ENCODE measurements around the gene ABI1.
A peak's percentile ranks its signal among the peaks of the same experiment; 100 is the strongest.
"Not testable (repeated sequence)": the region's sequence is repeated elsewhere in the genome, so short reads cannot be mapped to it uniquely, and the experiment has no call there.

The ABI1 gene

DNA sequence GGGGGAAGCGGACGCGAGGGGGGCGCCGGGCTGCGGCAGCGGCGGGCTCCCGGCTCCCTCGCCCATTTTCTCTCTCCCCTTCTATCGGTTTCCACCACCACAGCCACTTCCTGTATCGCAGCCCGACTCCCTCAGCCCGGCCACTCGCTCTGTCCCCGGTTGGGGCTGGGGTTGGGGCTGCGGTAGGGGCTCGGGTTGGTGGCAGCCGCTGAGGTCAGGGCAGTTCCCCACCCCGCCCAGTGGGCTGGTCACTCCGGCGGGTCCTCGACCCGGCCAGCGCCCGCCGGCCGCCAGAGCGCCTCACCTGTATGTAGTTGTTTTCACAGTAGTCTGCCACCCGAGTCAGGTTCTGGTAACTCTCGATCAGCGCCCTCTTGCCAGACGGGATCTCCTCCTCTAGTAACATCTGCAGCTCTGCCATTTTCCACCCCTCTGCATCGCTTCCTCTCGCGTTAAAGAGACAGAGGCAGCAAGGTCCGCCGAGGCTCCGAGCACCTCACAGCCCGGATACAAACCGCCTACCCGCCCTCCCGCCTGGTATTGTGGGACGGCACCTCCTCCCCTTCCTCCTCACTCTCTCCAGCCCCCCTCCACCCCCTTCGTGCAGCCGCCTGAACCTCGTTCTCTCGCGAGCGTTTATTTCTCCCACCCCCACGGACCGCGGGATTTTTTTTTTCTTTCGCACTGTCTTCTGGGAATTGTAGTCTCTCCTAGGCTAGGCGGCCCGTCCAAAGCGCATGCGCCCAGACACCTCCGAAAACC, at the start of gene ABI1:
ABI1 (minus strand) TSS at position 516 of the 762 bp plus-strand sequence; CDS start at position 421, 95 bp downstream.
- DNase-seq, result peak; percentile 97

DNA sequence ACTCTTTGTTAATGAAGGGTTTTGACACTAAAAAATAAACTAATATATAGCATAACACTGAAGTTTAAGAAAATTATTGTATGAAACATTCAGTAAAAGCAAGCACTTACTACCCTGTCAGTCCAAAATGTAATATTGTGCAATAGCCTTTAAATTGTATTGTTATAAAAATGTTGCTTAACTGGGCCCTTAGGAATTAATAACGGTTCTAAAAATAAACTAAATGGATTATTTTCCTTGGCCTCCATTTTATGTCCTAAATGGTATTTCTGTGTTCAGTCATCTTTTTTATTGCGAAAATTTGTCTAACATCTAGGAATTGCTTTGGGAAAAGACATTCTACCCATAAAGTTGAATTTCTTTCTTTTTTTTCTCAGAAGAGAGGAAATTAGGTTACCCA, 49.0 kb upstream of the ABI1 start:
- no peak for DNase-seq

DNA sequence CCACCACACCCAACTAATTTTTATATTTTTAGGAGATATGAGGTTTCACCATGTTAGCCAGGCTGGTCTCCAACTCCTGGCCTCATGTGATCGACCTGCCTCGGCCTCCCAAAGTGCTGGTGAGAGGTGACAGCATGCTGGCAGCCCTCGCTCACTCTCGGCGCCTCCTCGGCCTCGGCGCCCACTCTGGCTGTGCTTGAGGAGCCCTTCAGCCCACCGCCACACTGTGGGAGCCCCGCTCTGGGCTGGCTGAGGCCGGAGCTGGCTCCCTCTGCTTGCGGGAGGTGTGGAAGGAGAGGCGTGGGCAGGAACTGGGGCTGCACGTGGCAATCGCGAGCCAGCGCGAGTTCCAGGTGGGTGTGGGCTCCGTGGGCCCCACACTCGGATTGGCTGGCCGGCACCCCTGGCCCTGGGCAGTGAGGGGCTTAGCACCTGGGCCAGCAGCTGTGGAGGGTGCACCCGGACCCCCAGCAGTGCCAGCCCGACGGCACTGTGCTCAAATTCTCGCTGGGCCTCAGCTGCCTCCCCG, 44.6 kb upstream of the ABI1 start:
- DNase-seq, result not testable (repeated sequence)

DNA sequence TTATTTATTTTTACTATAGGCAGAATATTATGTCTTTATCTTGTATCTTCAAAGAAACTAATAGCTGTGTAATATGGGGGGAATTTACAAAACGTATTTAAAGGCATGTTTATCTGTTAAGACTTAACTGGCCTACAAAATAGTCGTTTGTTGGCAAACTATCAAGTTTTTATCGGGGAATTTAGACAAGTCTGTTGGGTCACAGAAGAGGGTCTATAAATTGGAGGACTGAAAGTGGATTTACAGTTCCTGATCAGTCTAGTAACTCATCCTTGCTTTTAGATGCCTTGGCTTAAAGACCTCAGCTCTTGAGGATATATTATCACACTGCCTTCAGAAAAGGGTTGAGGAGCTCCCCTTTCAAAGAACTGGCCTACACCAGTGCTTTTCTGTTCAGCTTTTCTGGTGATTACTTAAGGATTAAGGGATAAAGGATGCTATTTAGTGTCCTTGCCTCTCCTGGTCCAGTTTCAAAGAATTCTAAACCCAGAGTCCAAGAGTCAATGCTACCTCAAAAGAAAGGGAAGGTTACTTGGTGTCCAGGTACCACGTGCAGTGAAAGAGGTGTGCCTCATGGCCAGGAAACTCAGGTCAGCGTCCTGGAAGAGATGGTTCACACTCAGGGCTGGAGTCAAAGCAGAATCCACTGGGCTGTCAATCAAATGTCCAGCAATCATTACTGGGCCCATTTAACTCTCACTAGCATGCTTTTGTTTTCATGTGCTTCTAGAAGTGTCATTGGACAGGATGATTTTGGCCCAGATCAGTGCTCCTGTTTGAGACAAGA, 42.9 kb upstream of the ABI1 start:
- no peak for DNase-seq

DNA sequence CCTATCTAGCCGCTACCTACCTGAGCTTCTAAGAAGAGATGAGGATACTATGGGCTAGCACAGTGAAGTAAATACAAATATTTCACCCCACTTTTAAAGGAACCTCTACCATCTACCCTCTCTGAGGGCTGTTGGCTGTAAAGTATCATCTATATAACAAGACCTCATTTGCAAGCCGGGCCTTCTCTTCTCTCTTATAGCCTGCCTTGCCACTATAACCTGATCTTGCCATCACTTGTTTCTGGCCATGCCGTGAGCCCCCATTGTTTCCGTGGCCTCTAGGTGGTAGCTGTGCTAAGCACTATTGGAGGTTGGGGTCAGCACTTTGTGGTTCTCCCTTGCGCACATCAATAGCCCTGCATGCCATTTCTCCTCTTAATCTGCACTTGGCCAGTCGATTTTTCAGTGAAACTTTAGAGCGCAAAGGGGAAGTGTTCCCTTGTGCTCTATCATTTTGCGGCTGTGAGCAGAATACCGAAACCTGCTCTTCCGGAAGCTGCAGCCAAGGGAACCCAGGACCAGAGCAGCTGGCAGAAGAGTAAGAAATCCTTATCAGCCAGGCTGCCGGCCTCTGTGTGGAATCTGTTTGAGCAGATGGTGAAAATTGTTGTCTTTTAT, 31.7 kb upstream of the ABI1 start:
- DNase-seq, result not testable (repeated sequence)

DNA sequence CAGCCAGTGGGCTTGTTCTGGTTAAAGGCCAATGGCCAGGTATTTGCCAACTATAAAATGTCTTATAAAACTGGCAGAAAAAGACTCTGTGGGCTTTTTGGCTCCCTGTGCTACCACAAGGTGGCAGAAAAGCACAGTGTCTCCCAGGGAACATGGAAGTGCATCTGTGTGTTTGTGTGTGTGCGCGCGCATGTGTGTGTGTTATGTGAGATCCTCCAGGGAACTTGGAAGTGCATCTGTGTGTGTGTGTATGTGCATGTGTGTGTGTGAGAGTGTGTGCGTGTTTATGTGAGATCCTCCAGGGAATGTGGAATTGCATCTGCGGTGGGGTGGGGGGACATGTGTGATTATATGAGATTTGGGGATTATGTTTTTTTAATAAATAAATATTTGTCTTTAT, 30.2 kb upstream of the ABI1 start:
- DNase-seq, result peak; percentile 64

DNA sequence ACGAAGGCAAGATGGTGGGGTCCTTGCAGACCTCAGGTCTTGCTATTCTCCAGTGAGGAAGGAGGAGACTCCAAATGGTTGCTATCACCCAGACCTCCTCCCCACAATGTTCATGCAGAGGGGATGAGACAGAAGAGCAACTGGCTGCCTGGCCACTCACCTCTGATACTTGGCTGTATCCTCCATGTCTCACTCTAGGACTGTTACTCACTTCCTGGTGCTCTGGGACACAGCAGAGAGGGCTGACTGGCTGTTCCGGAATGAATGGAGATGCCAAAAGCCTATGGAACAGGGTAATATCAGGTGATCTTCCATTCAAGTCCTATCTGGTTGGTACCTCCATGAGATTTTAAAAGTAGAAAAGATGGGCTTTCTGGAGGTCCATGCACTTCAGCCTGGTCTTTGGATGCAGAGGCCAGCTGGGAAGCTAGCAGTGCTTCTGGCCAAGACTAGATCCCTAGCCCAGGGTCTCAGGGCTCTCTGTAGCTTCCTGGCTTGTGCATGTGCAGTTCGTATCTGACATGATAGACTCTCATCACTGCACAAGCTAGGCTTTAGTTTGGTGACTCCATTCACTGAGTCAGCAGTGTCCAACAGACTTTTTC, 27.0 kb upstream of the ABI1 start:
- DNase-seq, result no peak

DNA sequence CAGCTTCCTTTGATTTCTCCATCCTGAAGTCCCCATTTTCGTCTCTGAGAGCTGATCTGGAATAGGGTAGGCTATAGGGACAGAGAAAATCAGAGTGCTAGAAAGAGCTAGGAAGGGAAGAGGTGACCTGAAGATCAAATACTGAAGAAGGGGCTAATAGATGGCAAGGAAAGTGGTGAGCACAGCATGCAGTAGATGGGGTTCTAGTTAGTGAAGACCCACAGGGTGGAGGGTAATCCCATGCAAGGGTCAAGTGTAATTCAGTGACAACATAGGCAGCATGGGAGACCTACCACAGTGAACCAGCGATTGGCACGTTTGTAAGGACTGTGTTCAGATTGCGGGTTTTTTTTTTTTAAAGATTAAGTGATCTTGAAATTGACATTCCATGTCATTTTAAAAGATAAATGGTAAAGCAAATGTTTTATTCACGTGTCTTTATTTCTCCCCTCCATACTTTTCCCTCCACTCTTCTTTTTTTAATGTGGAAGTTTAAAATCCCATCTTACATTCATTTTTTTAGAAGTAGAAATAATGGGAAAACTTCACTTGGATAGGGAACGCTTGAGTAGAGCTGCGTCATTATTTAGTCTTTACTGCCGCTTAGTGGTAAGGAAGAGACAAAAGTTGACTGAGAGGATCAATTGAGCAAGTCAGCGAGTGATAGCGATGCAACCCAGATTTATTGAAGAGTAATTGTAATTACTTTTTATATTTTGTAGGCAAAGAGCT, 21.0 kb upstream of the ABI1 start:
- peak; percentile 68 for DNase-seq

DNA sequence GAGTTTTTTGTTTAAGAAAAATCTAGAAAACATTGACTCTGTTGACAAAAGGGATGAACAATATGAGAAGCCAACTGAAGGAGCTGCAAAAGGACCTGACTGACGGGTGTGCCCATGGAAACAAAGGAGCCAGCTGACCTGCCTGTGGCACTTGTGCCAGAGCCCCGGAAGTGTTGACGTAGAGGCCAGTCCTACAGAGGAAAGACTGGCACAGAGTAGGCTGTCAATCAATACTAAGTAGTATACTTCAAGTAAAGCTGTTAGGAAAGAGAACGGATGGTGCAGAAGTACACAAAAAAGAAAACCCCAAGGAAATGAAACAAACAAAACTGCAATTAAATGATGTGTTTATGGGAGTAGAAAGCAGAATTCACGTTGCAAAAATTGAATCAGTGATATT, 19.0 kb upstream of the ABI1 start:
- DNase-seq, result peak; percentile 59

DNA sequence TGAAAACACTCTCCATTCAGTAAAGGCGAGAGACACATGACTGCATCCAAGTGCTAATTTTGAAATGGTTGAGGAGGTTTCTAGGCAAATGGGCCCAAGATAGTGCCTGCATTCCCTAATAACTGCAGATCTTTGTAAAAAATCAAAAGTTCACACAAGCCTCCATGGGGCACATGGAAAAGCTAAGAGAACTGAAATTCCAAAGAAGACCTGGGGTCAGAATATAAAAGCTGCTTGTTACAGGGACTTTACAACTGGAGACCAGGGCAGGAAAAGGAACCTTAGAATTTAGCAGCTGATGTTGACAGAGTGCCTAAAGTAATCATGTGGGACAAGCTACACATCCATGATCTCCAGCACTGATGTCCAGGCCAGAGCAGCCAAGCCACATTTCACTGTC, 10.0 kb upstream of the ABI1 start:
- DNase-seq, result no peak

DNA sequence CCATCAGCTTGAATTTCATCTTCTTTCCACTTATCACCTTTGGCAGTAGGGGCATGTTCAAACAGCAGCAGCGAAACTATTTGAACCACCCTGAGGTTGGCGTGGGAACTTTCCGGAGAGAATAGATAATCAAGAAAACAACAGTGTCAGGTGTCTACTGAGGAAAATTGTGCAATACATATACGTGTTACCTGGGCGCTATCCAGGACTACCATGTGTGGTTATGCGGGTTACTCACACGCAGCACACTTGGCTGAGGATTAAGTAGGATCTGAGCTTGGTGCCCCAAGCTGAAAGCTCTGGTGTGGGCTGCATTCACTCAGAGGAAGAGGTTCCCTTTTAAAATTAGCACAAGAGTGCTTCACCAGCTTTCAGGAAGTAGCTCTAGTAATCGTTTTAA, 8.8 kb upstream of the ABI1 start:
- no peak for DNase-seq

DNA sequence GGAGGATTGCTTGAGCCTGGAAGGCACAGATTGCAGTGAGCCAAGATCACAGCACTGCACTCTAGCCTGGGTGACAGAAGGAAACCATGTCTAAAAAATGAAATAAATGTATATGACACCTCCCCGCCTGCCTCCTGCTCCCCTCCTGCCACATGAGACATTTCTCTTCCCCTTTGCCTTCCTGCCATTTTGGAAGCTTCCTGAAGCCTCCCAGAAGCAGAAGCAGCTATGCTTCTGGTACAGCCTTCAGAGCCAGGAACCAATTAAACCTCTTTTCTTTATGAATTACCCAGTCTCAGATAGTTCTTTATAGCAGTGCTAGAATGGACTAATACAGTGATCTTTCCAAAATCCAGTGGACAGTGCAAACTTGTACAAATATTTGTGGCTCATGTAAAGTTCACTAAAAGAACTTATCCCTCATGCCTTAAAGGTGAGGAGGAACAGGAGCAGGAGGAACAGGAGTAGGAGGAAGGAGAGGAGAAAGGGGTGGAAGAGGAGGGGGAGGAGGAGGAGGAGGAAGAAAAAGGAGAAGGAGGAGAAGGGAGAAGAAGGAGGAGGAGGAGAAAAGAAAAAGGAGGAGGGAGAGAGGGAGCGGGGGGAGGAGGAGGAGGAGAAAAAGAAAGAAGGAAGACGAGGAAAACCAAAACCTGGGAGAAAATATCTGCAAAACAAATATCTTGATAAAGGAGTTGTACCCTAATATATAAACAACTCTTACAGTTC, 2.8 kb upstream of the ABI1 start:
- DNase-seq, result no peak

DNA sequence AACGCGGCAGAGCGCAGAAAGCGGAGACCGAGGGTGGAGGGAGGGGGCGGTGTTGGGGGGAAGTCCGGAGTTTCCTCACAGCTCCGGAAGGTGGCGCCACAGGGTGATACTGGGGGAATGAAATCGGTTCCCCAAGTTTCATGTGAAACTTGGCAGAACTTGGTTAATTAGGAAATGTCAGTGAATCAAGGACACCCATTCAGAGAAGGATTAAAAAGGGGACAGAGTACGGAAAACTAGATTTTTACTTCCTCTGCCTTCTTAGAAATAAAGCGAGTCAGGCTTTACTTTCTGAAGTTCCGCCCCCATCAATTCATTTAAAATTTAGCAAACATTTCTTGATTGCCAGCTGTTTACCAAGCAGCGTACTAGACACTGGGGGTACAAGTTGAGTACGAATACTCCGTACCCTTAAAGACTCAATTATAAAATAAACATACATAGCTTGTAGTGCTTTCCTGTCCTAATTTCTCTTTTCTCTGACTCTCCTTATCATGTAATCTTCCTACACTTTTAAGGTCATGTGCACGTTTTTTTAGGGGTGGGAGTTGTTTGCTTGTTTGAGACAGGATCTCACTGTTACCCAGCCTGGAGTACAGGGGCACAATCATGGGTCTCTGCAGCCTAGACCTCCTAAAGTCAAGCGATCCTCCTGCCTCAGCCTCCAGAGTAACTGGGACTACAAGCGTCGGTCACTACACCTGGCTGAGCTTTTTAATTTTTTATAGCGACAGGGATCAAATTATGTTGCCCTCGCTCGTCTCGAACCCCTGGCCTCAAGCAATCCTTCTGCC, 644 bp upstream of the ABI1 start:
- peak; percentile 38 for DNase-seq

DNA sequence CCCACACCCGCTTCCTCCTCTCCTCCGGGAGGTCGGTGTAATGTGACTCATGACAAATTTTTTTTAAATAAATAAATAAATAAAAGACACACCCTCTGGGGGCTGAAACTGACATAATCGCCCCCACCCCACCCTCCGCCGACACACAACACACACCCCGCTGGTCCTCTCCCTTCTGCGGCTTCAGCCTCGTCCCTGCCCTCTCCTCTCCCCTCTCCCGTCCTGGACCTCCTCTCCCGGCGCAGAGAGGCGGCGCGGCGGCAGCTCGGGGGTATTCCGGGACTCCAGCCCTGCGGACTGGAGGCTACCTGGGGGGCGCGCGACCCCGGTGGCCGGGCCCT, 686 bp downstream of the ABI1 start:
- peak; percentile 63 for DNase-seq

DNA sequence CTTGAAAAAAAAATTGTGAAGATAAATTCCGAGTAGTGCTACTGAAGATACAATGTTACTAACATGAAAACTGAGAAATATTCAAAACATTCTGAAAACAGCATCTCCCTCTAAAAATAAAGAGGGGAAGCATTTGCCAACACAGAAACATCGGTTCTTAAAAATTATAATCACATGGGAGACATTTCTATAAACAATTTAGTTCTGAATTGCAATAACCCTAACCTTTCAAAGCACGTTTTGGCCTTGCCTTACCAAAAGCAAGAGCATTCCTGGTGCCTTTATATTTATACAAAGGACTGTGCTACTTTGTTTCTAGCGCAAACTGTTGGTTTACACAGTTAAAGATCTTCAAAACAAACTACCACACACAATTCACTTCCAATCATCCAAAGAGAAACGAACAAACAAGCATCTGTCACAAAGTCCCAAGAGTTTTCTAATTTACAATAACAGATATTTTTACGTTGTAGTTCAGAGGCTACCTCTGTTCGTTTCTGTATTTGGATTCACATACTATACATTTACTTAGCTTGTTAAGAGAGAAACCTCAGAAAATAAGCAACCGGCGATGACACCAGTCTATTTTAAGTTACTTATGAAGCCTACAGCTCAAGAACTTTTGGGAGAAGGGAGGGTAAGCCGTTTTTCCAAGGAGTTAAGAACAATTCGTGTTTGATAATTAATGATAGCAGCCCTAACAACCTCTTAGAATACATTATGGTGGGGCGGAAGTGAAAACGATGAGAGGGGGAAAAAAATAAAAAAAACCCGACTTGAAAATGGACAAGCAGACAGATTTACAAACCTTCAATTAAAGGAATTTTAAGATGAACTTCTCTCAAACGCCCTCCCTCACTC, 1.3 kb downstream of the ABI1 start:
- DNase-seq, result no peak

DNA sequence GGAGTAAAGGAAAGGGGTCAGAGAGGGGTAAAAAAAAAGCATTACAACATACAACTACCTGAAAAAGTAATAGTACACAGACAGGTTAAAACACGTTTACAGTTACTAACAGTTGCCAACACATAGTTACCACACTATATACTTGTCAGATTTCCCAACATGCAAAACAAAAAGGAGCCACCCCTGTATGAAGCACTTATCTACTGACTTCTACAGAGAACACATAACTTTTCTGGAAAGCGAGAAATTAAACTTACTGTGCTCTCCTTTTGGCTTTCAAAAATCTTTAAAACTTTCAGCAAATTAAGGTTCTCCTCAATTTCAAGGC, 2.1 kb downstream of the ABI1 start:
- DNase-seq, result no peak

DNA sequence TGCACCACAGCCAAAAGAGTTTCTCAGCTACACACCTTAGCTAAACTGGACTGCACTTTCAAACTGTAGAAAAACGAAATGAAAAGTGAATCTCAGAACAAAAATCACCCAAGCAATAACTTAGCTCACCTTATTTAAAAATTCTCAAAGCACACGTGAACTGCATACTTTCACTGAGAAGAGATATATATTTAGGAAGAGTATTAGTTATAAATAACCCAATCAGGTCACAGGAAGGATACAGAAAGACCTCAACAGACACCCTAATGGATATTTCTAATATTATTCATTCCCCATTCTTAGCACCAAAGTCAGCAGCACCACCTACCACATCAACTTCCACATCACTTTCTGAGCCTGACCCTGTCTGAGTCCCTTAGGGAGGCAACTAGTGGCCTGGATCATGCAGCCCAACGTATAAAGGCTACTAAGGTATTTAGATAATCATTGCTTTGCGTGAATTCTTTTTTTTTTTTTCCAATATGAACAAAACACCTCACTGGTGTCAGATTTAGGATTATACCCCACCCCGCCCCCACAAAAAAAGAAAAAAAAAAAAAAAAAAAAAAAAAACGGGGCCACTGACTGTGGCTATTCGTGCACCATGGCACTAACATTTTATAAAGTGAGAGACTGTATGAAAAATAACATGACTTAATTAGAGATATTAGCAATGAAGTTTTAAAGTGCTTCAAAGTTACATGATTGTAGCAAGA, 2.6 kb downstream of the ABI1 start:
- no peak for DNase-seq

DNA sequence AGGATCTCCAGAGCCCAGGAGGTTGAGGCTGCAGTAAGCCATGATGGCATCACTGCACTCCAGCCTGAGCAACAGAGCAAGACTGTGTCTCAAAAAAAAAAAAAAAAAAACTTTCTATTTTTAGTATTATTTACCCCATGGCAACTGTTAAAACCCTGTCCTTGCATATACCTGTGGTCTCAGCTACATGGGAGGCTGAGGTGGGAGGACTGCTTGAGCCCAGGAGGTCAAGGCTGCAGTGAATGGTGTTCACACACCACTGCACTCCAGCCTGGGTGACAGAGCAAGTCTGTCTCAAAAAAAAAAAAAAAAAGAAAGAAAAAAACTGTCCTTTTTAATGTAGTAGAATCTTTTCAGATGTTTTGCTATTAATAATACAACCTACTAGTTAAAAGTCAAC, 3.2 kb downstream of the ABI1 start:
- DNase-seq, result not testable (repeated sequence)

DNA sequence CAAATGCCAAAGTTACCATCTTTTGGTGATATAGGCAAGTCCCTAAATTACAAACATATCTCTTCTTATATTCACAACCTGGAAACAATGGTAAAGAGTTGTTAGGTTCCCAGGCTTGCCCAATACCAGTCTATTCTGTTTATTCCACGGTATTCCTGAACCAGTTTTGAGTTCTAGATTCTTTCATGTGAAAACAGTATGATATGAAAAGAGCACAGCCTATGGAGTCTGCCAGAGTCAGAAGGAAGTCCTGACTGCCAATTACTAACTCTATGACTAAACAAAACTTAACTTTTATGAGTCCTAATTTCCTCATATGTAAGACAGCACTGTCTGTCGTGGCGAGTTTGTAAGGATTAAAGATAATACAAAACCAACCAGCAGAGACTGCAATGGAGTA, 5.6 kb downstream of the ABI1 start:
- no peak for DNase-seq

DNA sequence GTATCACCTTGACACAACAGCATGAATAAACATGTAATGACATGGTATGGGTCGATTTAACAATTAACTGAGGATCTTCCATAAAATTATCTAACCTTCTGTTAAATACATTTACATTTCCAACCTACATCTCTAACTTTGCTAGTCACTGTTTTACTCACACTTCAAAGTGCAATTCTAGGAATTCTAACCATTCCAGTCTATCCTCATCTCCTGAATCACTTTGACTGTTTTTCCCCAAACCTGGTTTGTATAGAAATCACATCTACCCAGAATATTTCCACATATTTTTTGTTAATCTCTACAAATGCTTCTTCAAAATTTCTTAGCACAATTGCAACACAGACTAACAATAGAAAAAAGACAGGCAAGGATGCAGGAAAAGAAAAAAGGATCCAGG, 6.2 kb downstream of the ABI1 start:
- no peak for DNase-seq
